Skeletal muscle tissue (tissue), 4 donors: Measurements from ENCODE around the gene TM4SF4. TPM values are rescaled to one million over a fixed set of nuclear protein-coding genes. Genes with fewer than 3 reads are reported as not detected.
A peak's percentile ranks its signal among the peaks of the same experiment; 100 is the strongest.

Experiments used
- H3K27ac ChIP-seq: one replicate; pipeline ENCODE4 v1.7.0; 2013; ENCODE audit warnings: mild to moderate bottlenecking, low read depth, low read length, inconsistent platforms
- H3K27me3 ChIP-seq, 3 donors: one replicate each; pipeline ENCODE4 v1.7.0; 2013; ENCODE audit warnings: low read length in 3 of 3; ENCODE audit not compliant: control insufficient read depth in 3 of 3, insufficient read depth in 3 of 3
- H3K36me3 ChIP-seq, 3 donors: one replicate each; pipeline ENCODE4 v1.7.0; 2013; ENCODE audit warnings: low read length in 3 of 3; ENCODE audit not compliant: control insufficient read depth in 3 of 3, insufficient read depth in 3 of 3
- H3K4me1 ChIP-seq, 3 donors: one replicate each; pipeline ENCODE4 v1.7.0; 2013; ENCODE audit warnings: low read length in 3 of 3, mild to moderate bottlenecking in 3 of 3; ENCODE audit not compliant: control insufficient read depth in 3 of 3, insufficient read depth in 3 of 3
- H3K4me3 ChIP-seq, 3 donors: one replicate each; pipeline ENCODE4 v1.7.0; 2013; ENCODE audit warnings: low read length in 3 of 3
- H3K9ac ChIP-seq, 3 donors: one replicate each; pipeline ENCODE4 v1.7.0; 2013; ENCODE audit warnings: low read length in 3 of 3, mild to moderate bottlenecking in 3 of 3, moderate library complexity in 2 of 3, low read depth in 1 of 3
- H3K9me3 ChIP-seq, 3 donors: one replicate each; pipeline ENCODE4 v1.7.0; 2013; ENCODE audit warnings: low read length in 3 of 3; ENCODE audit not compliant: control insufficient read depth in 3 of 3
- total RNA-seq: library from RNA; depleted of rRNA; stranded (reverse); fragments of >200 nt; gene quantifications from one replicate; pipeline ENCODE4 v1.2.3, GENCODE V29; 2014
- donor health status: Osteomylitis.

The TM4SF4 gene
- total RNA-seq, 1 donor from 2014 or later = not detected

DNA sequence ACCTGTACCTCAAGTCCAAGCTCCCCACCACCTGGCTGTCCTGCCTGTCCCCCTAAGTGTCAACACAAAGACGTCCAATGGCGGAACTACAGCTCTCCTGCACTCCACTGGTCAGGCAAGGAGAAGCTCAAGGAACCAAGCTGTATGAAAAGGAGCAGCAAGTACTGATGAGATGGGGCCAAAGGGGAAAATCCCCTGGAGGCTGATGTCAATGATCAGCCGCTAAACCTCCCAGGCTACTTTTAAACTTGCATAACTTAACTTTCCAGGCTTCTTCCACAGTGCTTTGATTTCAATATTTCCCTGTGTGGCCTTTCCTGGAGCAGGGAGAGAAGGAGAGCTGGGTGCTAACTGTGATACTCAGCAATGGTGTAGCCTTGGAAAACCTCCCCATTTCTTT is 35.0 kb downstream of the TM4SF4 start:
- H3K27ac ChIP-seq = no peak overlapping the region
- H3K9ac ChIP-seq = no peak overlapping the region
- H3K27me3 ChIP-seq = no peaks in the 10 kb centered on the region
- no peaks in the 10 kb centered on the region for H3K36me3 ChIP-seq
- peaks cover 13 to 18% (median 14%) of the 10 kb centered on the region in 3 donors for H3K4me1 ChIP-seq
- no peaks in the 10 kb centered on the region for H3K9me3 ChIP-seq
- no peak overlapping the region for H3K4me3 ChIP-seq

DNA sequence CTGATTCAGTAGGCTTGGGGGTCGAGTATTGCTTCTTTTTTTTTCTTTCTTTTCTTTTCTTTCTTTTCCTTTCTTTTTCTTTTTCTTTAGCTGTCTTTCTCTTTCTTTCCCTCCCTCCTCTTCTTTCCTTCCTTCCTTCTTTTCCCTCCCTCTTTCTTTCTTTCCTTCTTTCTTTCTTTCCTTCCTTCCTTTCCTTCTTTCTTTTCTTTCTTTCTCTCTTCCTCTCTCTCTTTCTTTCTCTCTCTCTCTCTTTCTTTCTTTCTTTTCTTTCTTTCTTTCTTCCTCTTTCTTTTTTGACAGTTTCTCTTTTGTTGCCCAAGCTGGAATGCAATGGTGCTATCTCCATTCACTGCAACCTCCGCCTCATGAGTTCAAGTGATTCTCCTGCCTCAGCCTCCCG is 36.0 kb downstream of the TM4SF4 start:
- H3K27me3 ChIP-seq = no peaks in the 10 kb centered on the region
- H3K36me3 ChIP-seq = no peaks in the 10 kb centered on the region
- H3K27ac ChIP-seq = no peak overlapping the region
- H3K9ac ChIP-seq = no peak overlapping the region
- H3K4me3 ChIP-seq = no peak overlapping the region
- H3K9me3 ChIP-seq = no peaks in the 10 kb centered on the region
- H3K4me1 ChIP-seq = peaks cover 13 to 18% (median 14%) of the 10 kb centered on the region in 3 donors

DNA sequence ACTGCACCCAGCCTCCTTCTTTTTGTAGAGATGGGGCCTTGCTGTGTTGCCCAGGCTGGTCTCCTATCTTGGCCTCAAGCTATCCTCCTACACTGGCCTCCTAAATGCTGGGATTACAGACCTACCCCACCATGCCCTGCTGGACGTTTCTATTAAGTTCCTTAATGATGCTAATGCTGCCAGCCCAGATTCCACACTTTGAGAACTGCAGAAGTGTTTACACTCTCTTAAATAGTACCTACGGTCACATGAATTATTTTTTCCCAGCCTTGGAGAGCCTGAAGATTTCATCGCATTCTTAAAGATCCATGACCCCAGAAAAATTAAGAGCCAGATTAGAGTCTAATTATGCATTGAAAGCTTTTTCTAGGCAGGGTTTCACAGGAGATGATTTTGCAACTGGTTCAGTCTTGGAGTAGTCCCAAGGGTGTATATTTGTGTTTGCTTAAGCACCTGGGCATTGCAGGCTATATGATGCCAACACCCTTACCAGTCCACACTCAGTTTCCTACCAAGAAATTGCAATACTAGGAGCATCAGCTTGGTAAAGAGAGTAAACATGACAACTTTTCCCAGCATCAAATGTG is 36.6 kb downstream of the TM4SF4 start:
- Histone ChIP-seq H3K9me3 (no peaks in the 10 kb centered on the region), H3K4me1 (peaks cover 13 to 18% (median 14%) of the 10 kb centered on the region in 3 donors), H3K27ac (no peak overlapping the region)

DNA sequence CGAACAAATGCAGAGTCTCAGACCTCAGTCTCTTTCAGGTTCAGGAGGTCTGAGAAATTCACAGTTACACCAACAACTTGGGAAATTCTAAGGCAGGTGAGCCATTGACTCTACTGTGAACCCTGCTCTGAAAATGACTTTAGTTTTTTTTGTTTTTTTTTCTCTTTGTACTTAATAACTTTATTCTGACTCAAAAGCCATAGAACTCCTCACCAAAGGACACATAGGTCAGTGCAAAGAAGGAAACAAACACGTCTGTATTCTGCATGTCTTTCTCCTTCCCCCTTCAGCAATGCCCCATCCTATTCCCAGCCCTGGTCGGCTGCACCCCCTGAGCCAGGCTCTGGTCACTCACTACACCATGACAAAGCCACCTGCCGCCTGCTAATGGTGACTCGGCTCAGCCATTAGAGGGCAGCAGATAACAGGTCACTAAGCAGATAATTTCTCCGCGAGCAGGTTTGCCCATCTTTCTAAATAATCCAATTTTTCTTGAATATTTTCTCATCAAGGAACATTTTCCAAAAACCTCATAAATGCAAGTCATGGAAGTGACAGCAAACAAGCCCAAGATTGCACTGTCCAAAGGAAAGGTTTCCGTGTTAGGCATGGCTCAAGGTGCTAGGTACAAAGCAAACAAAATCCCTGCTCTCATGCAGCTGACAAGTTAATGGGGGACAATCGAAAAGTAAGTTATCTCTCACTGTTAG is 37.7 kb downstream of the TM4SF4 start:
- Histone ChIP-seq H3K9me3 (no peaks in the 10 kb centered on the region), H3K27ac (no peak overlapping the region), H3K9ac (no peak overlapping the region), H3K4me3 (peak overlapping the region; percentile 33 to 45 (median 40)), H3K4me1 (peaks cover 9 to 13% (median 11%) of the 10 kb centered on the region in 3 donors), H3K27me3 (no peaks in the 10 kb centered on the region), H3K36me3 (no peaks in the 10 kb centered on the region)

More for the DNA sequence above, 36.6 kb downstream of the TM4SF4 start:
- Histone ChIP-seq H3K27me3 (no peaks in the 10 kb centered on the region), H3K9ac (no peak overlapping the region), H3K36me3 (no peaks in the 10 kb centered on the region), H3K4me3 (no peak overlapping the region)

DNA sequence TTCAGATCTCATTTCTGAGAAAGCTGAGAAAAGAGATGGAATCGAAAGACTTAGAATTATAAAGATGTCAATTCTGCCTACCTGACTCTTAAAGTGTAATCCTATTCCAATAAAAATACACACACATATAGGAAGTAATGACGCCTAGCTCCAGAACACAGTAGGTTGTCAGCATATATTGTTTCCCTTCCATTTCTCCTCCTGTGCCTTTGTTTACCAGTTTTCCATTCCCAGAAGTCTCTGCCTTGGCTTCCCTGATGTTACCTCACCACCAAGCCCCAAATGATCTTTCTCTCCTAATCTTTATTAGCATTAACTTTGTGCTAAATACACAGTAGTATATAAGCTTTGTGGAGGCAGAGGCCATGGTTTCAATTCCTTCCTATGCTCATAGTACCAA is 40.0 kb downstream of the TM4SF4 start:
- Histone ChIP-seq H3K4me1 (peaks cover 0 to 3% (median 0%) of the 10 kb centered on the region in 3 donors), H3K36me3 (peaks cover 0 to 3% (median 3%) of the 10 kb centered on the region in 3 donors), H3K27me3 (no peaks in the 10 kb centered on the region), H3K27ac (no peak overlapping the region), H3K4me3 (no peak overlapping the region), H3K9me3 (no peaks in the 10 kb centered on the region), H3K9ac (no peak overlapping the region)

DNA sequence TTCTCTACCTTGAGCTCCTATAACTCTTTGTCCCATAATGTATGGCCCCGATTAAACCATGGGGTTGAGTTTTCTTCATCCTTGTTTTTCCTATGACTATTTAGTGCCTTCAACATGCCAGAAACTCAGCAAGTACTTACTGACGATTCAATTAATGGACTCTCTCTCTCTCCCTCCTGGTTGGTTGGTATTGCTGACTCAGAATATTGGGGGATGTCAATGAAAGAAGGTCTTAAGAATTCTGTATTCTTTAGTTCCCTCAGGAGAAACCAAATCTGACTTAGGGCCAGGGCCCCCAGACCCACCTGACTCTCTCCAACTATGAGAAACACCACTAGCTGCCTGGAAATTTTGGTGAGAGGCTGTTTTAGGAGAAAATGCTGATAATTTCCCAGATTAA is 40.8 kb downstream of the TM4SF4 start:
- Histone ChIP-seq H3K27ac (no peak overlapping the region), H3K4me3 (no peak overlapping the region), H3K36me3 (peaks cover 0 to 7% (median 3%) of the 10 kb centered on the region in 3 donors), H3K4me1 (peaks cover 0 to 3% (median 0%) of the 10 kb centered on the region in 3 donors), H3K9me3 (no peaks in the 10 kb centered on the region), H3K27me3 (no peaks in the 10 kb centered on the region), H3K9ac (no peak overlapping the region)

DNA sequence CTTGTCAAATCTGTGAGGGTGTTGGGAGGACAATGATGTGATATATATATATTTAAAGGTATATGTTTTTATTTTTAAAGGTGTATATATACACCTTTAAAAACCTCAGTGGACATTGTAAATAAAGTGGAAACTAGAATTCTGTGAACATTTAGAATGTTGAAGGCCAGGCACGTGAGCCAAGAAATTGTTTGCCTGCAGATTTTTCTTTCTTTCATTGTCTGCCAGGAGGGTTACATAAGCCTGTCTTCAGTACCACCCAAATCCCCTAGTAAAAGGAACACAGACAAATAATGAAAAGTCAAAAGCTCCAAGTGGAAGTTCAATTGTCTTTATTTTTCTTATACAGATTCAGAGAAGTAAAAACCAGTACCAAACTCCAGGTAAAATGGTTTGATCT is 42.4 kb downstream of the TM4SF4 start:
- H3K4me1 ChIP-seq = peaks cover 0 to 3% (median 0%) of the 10 kb centered on the region in 3 donors
- no peak overlapping the region for H3K27ac ChIP-seq
- peaks cover 0 to 13% (median 3%) of the 10 kb centered on the region in 3 donors for H3K36me3 ChIP-seq
- H3K9ac ChIP-seq = no peak overlapping the region
- no peak overlapping the region for H3K4me3 ChIP-seq
- H3K27me3 ChIP-seq = no peaks in the 10 kb centered on the region
- no peaks in the 10 kb centered on the region for H3K9me3 ChIP-seq

DNA sequence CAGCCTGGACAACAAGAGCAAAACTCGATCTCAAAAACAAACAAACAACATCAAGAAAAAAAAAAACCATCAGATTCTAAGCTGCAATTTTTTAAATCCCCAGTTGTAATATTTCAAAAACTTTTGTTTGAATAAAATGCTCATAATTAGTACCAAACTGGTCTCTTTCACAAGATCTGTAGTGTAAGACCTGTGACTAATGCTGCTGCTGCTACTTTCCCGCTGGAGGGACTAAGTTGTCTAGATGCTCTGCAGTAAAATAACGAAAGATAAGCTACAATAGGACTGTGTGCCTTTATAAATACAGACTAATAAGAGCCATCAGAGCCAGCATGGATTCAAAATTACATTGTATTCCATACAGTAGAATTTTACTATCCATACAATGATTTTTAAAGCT is 45.4 kb downstream of the TM4SF4 start:
- Histone ChIP-seq H3K9me3 (no peaks in the 10 kb centered on the region), H3K27ac (no peak overlapping the region), H3K9ac (no peak overlapping the region), H3K27me3 (no peaks in the 10 kb centered on the region), H3K36me3 (peaks cover 9 to 23% (median 12%) of the 10 kb centered on the region in 3 donors), H3K4me1 (no peaks in the 10 kb centered on the region), H3K4me3 (no peak overlapping the region)

DNA sequence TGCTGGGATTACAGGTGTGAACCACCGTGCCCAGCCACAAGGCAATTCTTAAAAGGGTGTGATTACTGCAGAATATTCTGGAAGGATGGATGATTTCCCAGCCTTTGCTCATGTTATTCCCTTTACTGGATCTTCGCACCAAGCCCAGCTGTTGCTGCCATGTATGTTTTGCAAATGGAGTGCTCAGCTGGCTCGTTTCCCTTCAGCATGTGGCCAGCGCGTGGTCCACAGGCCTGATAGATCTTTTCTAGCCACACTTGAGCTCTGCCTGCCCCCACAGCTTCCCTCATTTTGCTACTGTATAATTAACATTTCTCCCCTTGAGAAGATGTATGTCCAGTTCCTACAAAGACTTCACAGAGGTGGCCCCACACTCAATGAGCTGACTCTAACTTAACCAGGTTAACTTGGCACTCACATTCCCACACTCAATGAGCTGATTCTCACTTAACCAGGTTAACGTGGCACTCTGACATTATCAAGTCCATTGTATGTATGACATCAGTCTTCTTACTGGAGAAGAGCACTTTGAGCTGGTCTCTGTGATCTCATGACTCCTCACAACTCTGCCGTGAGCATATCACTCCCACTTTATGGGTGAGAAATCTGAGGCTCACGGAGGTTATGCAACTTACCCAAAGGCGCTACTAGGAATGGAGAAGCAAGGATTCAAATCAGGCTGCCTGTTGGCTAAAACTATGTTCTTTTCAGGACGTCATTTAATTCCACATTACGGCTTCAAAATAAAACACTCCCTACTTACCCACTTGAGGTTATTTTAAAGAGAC is 49.2 kb downstream of the TM4SF4 start:
- H3K4me3 ChIP-seq = no peak overlapping the region
- no peak overlapping the region for H3K27ac ChIP-seq
- H3K4me1 ChIP-seq = peaks cover 0 to 8% (median 3%) of the 10 kb centered on the region in 3 donors
- no peaks in the 10 kb centered on the region for H3K27me3 ChIP-seq
- H3K9me3 ChIP-seq = no peaks in the 10 kb centered on the region
- no peak overlapping the region for H3K9ac ChIP-seq
- H3K36me3 ChIP-seq = peaks cover 9 to 28% (median 15%) of the 10 kb centered on the region in 3 donors
